Measurements from ENCODE around the gene B3GNT9.

Gene B3GNT9

DNA sequence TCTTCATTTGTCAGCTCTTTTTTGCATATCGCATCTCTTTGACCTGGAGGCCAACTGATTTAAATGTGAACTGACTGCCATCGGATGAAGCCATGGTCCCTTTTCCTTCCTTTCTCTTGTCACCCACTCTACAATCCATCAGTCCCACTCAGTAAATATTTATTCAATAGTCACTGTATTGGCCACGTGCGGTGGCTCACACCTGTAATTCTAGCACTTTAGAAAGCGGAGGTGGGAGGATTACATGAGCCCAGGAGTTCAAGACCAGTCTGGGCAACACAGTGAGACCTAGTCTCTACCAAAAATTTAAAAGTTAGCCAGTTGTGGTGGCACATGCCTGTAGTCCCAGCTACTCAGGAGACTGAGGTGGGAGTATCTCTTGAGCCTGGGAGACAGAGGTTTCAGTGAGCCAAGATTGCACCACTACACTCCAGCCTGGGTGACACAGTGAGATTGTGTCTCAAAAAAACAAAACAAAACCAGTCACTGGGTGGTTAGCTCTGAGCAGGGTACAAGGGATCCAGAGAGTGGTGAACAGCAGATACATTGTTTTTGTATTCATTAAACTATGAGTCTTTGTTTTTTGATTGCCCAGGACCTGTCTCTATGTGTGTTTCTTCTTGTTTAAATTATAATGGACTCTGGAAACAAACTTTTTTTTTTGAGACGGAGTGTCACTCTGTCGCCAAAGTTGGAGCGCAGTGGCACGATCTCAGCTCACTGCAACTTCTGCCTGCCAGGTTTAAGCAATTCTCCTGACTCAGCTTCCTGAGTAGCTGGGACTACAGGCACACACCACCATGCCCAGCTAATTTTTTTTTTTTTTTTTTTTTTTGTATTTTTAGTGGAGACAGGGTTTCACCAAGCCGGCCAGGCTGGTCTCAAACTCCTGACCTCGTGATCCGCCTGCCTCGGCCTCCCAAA, 34.1 kb downstream of the B3GNT9 start:
- in situ Hi-C loops (cut with MboI; ENCODE audit: low sequenced_read_pairs) = no loop called here

DNA sequence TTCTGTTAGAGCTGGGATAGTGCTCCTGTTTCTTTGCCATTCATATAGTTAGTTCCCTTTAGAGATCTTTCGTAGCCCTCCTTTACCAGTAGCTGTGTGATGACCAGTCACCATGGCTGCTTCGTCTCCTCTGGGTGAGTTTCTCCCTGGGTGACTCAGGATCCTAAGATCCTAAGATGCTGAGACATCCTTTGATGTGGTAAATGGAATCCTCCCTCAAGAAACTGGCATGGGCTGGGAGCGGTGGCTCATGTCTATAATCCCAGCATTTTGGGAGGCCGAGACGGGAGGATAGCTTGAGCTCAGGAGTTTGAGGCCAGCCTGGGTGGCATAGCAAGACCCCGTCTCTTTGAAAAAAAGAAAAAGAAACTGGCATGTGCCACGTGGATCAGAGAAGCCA, 35.2 kb downstream of the B3GNT9 start:
- in situ Hi-C loops (cut with MboI; ENCODE audit: low sequenced_read_pairs) = no loop called here

DNA sequence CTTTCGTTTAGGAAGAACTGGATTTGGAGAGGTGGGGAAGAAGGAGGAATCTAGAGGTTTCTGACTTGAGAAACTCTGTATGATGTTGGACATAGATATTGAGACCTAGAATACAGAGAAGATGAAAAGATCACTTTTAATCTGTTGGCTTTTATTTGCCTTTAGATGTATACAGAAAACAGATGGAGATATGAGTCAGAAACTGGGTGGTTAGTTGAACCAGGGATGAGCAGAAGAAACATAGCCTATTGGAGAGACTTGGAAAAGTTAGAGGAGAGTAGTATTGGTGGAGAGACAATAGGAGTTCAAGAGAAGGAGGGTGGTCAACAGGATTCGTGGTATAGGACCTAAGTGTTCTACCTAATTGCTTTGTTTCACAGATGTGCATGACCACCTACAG, 36.0 kb downstream of the B3GNT9 start:
- in situ Hi-C loops (cut with MboI; ENCODE audit: low sequenced_read_pairs) = no loop called here

DNA sequence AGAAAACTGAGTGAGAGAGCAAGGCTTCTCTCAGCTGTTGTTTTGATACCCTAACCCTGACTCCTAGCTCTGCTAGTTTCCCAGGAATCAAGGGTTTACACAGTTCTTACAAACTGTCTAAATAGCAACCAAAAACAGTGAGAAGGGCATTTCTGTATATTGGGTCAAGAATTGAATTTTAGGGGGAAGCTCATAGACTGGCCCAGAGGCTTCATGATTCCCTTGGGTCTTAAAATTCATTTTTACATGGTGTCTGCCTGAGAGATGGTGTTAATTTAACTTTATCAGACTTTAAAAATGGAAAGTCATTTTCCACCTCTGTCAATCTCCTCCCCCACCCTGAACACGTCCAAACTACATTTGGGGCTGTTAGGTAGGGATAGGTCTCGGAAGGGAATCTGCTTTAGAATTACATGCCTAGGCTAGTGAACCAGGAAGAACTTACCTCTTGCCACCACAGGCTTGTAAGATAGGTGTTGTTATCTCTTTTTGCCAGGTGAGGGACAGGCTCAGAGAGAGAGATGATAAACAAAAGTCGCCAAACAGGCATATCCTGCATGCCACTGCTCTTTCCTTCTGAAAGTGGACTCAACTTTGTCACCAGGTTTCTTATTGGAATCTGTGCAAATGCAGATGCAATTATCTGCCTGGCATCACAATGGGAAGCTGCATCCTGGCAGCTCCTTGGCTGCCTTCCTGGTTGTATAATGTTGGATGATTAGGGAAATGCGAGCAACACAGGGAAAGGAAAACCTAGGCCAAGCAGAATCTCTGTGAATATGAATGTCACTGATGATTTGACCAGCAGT, 38.0 kb downstream of the B3GNT9 start:
- in situ Hi-C loops (cut with MboI; ENCODE audit: low sequenced_read_pairs) = no loop called here

DNA sequence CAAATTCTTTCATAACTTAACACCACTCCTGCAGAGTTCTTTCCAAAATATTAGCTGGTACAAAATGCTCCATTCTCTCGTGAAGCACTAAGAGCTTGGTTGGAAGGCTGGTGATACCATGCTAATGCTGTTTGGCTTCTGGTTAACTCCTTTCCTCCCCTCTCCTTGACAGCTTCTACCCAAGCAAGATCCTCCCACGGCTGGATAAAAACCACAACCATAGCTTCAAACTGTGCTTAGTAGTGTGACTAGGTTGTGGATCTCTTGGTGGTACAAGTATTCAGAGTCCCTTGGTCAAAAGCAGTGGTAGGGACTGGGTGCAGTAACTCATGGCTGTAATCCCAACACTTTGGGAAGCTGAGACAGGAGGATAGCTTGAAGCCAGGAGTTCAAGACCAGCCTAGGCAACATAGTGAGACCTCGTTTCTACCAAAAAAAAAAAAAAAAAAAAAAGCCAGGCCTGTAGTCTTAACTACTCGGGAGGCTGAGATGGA, 38.8 kb downstream of the B3GNT9 start:
- in situ Hi-C loops (cut with MboI; ENCODE audit: low sequenced_read_pairs) = no loop called here

DNA sequence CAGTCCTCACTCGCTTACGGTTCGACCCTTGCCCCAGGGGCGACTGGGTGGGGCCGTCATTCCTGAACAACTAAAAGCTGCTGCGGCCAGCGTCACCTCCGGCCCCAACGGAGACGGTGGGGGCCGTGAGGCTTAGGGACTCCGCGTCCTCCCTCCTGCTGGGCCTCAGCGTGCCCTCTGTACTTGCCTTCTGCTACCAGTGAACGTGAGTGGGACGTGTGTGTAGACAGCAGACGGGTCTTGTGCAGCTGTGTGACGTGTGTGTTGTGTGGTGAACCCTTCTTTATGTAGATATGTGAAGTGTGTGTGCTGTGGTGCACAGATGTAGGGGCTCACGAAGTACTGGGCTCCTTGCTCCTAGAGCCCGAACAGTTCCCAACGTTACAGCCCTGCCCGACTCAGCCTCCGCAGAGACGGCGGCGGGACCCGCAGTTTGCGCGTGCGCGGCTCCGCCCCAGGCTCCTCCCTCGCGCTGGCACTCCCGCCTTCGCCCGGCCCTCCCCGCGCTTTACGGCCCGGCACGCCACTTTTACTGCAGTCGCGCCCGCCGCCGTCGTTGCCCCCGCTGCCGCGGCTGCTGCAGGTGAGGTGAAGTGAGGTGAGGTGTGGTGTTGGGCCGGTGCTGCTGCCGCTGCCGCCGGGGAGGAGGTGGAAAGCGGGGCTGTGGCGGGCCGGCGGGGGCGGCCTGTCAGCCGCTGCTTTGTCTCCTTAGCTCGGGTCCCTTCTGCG, 41.2 kb downstream of the B3GNT9 start, which contains the start of gene PHAF1:
Gene PHAF1, plus strand, starts transcription at position 535 of the 729 bp plus-strand sequence. CDS start 235 bp downstream, outside the sequence.
- in situ Hi-C loops (cut with MboI; ENCODE audit: low sequenced_read_pairs) = no loop called here

DNA sequence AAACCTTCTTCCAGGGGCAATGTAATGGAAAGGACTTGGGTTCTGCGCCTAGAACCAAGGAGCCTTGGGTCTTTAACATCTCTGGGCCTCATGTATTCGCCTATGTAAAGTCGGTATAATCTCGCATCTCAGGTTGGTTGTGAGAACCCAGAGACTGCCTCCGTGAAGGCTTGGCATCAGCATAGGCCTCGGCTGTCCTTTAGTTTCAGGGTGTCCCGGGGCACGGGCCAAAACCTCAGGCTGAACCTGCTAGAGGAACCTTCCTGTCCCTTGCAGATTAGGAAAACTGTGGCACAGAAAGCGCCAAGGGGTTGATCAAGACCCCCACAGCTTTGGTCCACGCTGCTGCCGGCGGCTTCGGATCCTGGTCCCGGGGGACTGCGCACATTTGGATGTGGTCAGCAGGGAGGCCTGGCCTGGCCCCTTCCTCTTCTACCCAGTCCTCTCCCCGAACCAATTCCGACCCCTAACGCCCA, 41.8 kb downstream of the B3GNT9 start:
- in situ Hi-C loops (cut with MboI; ENCODE audit: low sequenced_read_pairs) = no loop called here

DNA sequence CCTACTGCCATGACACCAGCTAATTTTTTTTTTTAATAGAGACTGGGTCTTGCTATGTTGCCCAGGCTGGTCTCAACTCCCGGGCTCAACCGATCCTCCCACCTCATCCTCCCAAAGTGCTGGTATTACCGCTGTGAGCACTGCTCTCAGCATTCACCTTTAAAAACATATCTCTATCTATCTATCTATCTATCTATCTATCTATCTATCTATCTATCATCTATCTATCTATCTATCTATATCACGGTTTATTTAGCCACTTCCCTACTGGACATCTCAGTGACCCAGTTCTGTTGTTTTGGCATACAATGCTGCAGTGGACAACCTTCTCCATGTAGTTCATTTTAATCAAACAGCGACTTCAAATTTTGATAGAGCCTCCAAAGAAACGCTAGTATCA, 42.3 kb downstream of the B3GNT9 start:
- in situ Hi-C loops (cut with MboI; ENCODE audit: low sequenced_read_pairs) = no loop called here

DNA sequence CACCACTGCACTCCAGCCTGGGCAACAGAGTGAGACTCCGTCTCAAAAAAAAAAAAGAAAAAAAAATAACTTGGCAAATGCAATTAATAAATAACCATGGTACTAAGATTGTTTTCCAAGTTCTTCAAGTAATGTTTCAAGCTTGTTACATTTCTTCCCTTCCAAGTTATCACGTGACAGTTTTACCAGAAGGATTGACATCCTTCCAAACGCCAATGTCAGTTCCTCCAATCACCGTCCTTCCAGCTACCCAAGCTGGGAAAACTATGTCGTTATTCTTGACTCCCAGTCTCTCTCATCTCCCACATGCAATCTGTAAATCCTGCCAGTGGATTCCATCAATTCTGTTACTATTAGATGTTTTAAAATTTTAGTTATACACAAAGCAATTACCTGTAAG, 44.9 kb downstream of the B3GNT9 start:
- in situ Hi-C loops (cut with MboI; ENCODE audit: low sequenced_read_pairs) = no loop called here

DNA sequence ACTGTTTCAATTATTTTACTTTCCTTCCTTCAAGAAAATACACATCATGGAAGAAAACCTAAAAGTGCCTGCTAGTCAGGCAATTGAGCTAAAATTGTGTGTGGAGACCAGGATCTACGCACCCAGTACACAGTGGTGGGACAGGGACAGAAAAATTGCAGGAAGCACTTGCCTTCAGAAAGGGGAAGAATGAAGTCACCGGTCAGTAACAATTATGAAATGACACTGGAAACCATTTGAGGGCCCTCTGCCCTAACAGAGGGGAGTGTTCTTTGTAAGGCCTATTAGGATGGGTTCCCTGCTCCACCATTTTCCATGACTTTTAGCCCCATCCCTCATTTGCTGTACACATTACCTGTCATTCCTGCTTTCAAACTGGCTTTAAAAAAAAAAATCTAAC, 45.6 kb downstream of the B3GNT9 start:
- in situ Hi-C loops (cut with MboI; ENCODE audit: low sequenced_read_pairs) = no loop called here

DNA sequence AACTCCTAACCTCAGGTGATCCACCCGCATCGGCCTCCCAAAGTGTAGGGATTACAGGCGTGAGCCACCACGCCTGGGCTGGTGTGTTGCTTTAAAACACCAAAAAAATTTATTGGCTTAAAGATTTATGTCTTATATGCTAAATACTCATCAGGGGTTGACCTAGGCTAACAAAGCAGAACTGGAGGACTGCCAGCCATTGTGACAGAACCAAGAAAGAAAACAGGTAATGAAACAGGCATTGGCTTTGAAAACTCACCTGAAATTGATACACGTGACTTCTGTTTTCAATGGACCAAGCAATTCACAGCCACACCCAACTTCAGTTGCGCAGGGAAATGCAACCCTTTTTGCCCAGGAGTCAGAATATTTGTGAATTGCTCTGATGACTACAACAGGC, 46.0 kb downstream of the B3GNT9 start:
- in situ Hi-C loops (cut with MboI; ENCODE audit: low sequenced_read_pairs) = no loop called here

DNA sequence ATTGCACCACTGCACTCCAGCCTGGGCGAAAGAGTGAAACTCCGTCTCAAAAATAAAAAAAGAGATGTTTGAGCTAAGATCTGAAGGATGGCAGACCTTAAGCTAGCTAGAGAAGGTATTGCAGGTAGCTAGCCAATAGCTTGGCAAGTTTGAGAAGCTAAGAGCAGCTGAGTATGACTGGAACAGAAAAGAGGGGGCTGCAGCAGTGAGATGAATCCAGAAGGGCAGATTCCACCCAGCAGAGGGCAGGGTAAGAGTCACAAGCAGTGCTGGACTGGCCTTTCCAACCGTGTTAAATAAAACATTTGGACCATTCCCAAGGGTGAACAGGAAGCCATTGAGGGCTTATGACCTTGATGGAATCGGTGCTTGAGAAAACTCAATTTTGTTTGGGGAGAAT, 46.7 kb downstream of the B3GNT9 start:
- in situ Hi-C loops (cut with MboI; ENCODE audit: low sequenced_read_pairs) = no loop called here

DNA sequence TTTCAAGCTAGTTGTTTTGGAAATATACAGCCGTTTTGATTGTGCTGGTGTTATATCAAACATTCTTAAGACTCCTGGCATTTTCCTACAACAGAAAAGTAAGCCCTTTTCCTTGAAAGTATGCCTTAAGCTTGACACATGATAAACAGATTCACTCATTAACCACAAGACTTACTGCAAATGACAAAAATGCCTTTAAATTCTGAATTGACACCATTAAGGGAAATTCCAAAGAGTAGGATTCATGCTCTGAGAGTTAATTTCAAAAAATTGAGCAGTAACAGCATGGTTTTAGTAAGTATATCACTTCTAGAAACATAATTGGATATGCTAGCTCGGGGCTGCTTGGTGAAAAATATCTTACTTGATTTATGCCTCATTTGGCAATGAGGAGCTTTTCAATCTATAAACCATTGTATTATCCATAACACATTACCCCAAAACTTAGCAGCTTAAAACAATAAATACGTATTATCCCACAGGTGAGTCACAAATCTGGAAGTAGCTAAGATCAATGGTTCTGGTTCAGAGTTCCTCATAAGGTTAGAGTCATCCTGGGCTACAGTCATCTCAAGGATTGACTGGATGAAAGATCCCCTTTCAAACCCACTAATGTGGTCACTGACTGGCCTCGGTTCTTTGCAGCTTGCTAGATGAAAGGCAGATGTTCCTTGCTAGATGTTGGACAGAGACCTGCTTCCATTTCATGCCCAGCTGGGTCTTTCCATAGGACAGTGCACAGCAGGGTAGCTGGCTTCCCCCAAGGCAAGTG, 49.3 kb downstream of the B3GNT9 start:
- in situ Hi-C loops (cut with MboI; ENCODE audit: low sequenced_read_pairs) = no loop called here

DNA sequence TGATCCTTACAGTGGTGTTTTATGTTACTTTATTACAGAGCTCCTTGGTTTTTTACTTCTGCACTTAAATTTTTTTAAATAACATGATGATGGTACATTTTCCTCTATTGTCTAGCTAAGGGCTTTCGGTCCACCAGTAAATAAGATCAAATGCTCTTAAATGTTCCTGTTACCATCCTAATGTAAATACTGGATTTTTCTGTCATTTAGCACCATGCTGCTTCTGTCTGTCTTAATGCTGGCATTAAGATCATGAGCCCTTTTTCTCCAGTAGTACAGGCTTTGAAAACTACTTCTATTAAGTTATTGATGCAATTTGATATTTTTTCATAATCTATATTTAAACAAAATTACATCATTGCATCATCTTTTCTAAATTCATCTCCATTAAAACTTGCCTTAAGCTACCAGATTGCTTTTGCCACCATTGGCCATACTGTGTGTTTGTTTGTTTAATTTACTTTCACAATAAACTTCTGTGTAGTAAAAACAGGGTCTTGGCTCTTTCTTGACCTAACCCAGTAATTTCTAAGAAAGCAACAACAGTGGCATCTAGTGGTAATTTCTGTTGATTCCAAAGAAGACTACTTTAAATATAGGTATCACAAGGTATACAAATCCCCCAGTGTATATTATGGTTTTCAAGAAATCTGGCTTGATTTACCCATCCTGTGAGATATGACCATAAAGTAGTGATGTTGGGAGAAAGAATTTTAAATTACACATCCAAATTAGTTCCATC, 50.1 kb downstream of the B3GNT9 start:
- in situ Hi-C loops (cut with MboI; ENCODE audit: low sequenced_read_pairs) = no loop called here

DNA sequence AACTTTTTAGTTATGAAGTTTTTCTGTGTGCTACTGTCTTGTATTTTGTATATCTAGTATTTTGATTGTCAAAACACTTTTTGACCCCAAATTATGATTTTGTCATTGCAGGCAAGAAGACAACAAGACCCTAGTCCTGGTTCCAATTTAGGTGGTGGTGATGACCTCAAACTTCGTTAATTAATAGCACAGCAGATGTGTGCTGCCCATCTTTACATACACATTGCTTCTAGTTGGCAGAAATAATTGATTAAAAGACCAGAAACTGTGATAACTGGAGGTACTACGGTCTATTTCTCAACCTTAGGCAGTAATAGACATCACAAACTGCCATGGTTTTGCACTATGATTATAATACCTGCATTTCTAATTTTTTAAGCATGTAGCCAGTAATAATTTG, 52.2 kb downstream of the B3GNT9 start:
- in situ Hi-C loops (cut with MboI; ENCODE audit: low sequenced_read_pairs) = no loop called here

Measured in HL-60/S4 treated with retinoic acid at 250 ng/mL for 4 days and 3 days (cell line).